Measurements from ENCODE around the gene RASGRF1.

- TF ChIP-seq, protein P1, sequence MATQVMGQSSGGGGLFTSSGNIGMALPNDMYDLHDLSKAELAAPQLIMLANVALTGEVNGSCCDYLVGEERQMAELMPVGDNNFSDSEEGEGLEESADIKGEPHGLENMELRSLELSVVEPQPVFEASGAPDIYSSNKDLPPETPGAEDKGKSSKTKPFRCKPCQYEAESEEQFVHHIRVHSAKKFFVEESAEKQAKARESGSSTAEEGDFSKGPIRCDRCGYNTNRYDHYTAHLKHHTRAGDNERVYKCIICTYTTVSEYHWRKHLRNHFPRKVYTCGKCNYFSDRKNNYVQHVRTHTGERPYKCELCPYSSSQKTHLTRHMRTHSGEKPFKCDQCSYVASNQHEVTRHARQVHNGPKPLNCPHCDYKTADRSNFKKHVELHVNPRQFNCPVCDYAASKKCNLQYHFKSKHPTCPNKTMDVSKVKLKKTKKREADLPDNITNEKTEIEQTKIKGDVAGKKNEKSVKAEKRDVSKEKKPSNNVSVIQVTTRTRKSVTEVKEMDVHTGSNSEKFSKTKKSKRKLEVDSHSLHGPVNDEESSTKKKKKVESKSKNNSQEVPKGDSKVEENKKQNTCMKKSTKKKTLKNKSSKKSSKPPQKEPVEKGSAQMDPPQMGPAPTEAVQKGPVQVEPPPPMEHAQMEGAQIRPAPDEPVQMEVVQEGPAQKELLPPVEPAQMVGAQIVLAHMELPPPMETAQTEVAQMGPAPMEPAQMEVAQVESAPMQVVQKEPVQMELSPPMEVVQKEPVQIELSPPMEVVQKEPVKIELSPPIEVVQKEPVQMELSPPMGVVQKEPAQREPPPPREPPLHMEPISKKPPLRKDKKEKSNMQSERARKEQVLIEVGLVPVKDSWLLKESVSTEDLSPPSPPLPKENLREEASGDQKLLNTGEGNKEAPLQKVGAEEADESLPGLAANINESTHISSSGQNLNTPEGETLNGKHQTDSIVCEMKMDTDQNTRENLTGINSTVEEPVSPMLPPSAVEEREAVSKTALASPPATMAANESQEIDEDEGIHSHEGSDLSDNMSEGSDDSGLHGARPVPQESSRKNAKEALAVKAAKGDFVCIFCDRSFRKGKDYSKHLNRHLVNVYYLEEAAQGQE (IDR thresholded peaks at IDR 0.05; ENCODE audit: insufficient read depth in 1 of 2, low read depth in 2 of 2, low read length in 1 of 2): no peak
- TF ChIP-seq CTCF (IDR thresholded peaks at IDR 0.05): no peak
- TF ChIP-seq POLR2AphosphoS5 (IDR thresholded peaks at IDR 0.05; ENCODE audit: low read depth, low read length): no peak
These were observed 130.3 kb downstream of the RASGRF1 start for GRCh38 chr15:78960308-78960707.

All from Panc1 (cell line).